ENCODE measurements around the gene THADA.

Gene THADA

DNA sequence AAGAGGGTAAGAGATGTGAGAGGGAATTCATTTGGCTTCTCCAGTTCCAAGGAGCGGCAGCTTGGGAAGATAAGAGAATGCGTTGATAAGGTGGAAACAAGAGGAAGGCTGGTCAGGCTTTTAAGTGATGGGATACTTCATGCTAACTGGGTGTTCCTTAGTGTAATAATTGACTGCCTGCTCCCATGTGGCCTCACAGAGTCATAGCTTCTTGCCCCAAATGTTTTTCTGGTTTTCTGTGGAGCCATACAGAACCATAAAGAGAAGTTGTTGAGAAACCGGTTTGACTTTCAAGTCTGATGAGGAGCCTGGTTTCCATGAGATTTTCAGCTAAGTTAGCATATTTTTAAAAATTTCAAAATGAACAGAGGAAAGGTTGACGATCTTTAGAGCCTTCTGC, 272.0 kb downstream of the THADA start:
- TF ChIP-seq, protein P1, sequence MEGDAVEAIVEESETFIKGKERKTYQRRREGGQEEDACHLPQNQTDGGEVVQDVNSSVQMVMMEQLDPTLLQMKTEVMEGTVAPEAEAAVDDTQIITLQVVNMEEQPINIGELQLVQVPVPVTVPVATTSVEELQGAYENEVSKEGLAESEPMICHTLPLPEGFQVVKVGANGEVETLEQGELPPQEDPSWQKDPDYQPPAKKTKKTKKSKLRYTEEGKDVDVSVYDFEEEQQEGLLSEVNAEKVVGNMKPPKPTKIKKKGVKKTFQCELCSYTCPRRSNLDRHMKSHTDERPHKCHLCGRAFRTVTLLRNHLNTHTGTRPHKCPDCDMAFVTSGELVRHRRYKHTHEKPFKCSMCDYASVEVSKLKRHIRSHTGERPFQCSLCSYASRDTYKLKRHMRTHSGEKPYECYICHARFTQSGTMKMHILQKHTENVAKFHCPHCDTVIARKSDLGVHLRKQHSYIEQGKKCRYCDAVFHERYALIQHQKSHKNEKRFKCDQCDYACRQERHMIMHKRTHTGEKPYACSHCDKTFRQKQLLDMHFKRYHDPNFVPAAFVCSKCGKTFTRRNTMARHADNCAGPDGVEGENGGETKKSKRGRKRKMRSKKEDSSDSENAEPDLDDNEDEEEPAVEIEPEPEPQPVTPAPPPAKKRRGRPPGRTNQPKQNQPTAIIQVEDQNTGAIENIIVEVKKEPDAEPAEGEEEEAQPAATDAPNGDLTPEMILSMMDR (conservative IDR thresholded peaks at IDR 0.05; ENCODE audit: low read depth, low read length): no peak
- no peak for DNase-seq (ENCODE audit: low read depth)
- H3K4me3 ChIP-seq (ENCODE audit: low read length): no peak overlapping the region

DNA sequence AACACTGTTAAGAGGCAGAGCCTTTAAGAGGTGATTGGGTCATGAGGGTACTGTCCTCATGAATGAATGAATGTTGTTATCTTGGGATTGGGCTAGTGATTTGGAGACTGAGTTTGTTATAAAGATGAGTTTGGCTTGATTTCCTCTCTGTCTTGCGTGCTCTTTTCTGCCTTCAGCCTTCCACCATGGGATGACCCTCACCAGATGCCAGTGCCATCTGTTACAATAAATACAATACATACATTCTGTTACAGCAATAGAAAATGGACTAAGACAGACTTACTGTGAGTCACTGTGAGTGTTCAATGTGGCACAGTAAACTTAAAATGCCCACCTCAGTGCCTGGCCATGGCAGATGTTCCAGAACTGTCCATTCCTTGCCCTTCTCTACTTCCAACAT, 274.4 kb downstream of the THADA start:
- H3K4me3 ChIP-seq (ENCODE audit: low read length): no peak overlapping the region
- TF ChIP-seq, protein P1 (conservative IDR thresholded peaks at IDR 0.05; ENCODE audit: low read depth, low read length): no peak
- no peak for DNase-seq (ENCODE audit: low read depth)

DNA sequence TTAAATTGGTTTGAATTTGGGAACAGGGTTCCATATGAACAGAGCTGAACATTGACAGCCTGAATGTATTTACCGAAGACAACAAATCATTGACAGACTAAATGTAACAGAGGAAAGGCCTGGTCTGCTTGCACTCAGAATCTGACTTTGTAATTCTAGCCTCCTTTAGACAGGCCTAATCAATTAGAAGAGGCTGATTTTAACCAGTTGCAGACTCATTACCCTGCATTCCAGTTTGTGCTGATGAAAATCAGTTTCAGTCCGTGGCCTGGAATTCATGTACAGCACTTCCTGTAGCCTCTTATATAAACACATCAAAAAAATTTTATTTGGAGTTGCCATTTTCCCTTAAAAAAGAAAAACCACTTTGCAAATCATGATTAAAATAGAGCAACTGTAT, 276.3 kb downstream of the THADA start:
- no peak overlapping the region for H3K4me3 ChIP-seq (ENCODE audit: low read length)
- no peak for DNase-seq (ENCODE audit: low read depth)
- TF ChIP-seq, protein P1 (conservative IDR thresholded peaks at IDR 0.05; ENCODE audit: low read depth, low read length): no peak

DNA sequence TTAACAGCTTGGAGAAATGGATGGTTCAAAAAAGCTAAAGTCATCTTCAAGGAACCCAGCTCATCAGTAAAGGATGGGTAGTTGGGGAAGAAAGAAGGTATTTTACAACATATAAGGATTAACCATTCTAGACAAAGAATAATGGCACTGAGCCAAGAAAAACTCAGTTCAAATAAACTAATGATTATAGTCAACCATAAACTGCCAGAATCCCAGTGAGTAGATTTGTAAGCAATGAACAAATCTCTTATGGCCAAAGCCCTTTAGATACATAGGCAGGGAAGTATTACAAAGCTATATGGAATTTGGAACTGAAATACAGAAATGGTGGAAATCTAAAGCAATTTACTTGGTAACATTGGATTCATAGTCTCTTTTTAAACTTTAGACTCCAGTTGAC, 277.0 kb downstream of the THADA start:
- H3K4me3 ChIP-seq (ENCODE audit: low read length): no peak overlapping the region
- TF ChIP-seq, protein P1 (conservative IDR thresholded peaks at IDR 0.05; ENCODE audit: low read depth, low read length): no peak
- no peak for DNase-seq (ENCODE audit: low read depth)

DNA sequence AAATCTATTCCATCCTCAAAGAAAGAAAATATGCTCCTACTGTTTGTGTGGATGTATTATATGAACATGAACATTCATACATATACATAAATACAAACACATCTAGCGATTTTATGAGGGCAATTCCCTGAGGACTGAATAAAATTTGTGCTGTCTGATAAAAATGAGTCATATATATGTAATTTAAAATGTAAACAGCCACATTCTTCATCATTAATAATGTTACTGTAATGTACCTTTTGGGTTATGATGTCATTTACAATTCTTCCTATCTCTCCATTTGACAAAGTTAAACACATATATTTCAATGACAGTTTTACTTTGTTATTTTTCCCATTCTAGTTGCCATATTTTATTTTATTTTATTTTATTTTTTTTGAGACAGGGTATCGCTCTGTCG, 278.2 kb downstream of the THADA start:
- no peak for DNase-seq (ENCODE audit: low read depth)
- no peak overlapping the region for H3K4me3 ChIP-seq (ENCODE audit: low read length)
- TF ChIP-seq, protein P1 (conservative IDR thresholded peaks at IDR 0.05; ENCODE audit: low read depth, low read length): no peak

DNA sequence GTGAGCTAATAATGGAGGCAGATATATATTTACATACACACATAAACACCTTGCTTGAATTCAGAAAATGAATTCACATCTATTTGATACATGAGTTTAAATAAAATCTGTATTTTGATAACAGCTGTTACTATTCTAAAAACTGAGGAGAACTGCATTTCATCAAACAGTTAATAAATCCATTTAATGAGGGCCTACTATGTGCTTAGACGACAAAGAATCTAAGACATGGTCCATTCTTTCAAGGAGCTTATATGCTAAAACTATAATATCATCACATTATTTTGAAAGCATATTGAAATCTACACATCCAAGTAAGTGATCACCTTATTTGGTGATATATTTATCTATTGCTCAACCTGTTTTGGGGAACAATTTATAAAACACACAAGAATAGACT, 278.6 kb downstream of the THADA start:
- H3K4me3 ChIP-seq (ENCODE audit: low read length): no peak overlapping the region
- TF ChIP-seq, protein P1 (conservative IDR thresholded peaks at IDR 0.05; ENCODE audit: low read depth, low read length): no peak
- no peak for DNase-seq (ENCODE audit: low read depth)

DNA sequence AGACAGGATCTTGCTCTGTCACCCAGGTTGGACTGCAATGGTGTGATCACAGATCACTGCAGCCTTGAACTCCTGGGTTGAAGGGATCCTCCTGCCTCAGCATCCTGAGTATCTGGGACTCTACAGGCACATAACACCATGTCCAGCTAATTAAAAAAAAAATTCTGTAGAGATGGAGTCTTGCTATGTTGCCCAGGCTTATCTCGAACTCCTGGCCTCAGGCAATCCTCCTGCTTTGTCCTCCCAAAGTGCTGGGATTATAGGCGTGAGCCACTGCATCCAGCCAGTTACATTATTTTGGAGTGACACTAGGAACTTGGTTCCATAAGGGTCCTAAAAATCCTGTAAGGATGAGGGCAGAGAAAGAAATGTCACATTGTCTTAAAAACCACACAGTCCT, 280.4 kb downstream of the THADA start:
- H3K4me3 ChIP-seq (ENCODE audit: low read length): no peak overlapping the region
- no peak for DNase-seq (ENCODE audit: low read depth)
- TF ChIP-seq, protein P1 (conservative IDR thresholded peaks at IDR 0.05; ENCODE audit: low read depth, low read length): no peak

Data from retinal pigment epithelial cell (primary cell).